Measurements from ENCODE around the gene CR1L.
A peak's percentile ranks its signal among the peaks of the same experiment; 100 is the strongest.
"Not testable (repeated sequence)": the region's sequence is repeated elsewhere in the genome, so short reads cannot be mapped to it uniquely, and the experiment has no call there.

The CR1L gene

DNA sequence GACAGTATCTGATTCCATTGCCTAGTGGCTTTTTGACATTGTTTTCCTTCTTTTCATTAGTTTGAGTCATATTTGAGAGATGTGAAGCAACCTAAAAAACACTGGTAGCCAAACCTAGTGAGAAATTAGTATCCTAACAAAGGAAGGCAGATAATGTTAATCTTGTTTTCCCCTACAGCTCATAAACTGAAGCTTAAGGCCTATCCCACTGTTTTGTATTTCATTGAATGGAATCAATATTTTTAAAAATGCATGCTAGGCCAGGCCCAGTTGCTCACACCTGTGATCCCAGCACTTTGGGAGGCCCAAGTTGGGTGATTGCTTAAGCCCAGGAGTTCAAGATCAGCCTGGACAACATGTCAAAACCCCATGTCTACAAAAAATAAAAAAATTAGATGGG lies 1.2 kb downstream of the CR1L start:
- no peak for DNase-seq (ENCODE audit: low spot score)

DNA sequence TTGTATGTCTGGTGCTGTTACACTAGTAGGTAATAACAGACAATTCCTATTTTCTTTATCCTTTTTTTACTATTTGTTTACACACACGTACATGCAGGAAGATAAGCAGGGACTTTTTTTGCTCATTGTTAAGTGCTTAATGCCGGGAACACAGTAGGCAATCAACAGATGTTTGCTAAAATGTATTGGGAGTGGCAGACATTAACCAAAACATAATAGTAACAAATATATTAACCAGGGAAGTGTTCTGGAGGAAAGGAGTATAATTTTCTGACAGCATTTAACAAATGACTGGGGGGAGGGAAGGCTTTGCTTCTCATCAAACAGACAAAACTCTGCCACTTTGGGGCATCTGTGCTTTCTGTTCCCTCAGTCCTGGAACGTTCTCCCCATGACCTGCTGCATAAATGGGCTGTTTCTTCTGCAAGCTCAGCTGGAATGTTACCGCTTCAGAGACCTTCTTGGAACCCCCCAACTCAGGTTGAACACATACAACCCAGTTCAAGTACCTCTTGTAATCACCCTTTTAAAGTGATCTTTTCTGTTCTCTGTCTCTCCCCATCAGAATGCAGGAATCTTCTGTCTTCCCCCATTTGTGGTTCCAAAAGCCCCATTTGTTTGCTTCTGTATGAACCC lies 2.1 kb downstream of the CR1L start:
- no peak for DNase-seq (ENCODE audit: low spot score)

- DNase-seq (ENCODE audit: low spot score) = no peak
Measured at GRCh38 chr1:207647671-207648333, 2.9 kb downstream of the CR1L start.

GRCh38 chr1:207648334-207649209 lies 3.6 kb downstream of the CR1L start:
- DNase-seq (ENCODE audit: low spot score) = no peak

DNA sequence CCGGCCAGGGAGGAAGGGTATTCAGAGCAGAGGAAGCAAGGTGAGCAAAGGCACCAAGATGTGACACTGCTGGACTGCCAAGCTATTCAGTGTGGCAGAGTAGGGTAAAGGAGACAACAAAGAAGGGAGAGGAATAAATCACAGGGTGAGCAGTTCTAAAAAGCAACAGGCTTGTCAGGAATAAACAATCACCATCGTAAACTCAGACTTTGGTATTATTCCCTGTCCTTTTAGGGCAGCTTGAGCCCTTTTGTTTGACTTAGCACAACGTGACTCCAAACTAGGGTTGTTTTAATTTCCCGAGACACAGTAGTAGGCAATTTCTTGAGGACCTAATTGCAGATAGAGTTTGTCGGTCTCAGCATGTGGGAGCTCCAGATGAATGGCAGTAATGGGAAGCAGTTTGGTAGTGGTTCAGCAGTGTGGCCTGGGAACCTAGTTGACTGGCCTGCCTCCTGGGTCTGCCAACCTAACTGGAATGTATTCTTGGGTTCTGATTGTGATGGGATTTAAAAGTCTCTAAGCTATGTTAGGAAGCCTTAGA lies 4.3 kb downstream of the CR1L start:
- no peak for DNase-seq (ENCODE audit: low spot score)

- DNase-seq (ENCODE audit: low spot score) = no peak
Measured at GRCh38 chr1:207649865-207650580, 5.1 kb downstream of the CR1L start.

DNA sequence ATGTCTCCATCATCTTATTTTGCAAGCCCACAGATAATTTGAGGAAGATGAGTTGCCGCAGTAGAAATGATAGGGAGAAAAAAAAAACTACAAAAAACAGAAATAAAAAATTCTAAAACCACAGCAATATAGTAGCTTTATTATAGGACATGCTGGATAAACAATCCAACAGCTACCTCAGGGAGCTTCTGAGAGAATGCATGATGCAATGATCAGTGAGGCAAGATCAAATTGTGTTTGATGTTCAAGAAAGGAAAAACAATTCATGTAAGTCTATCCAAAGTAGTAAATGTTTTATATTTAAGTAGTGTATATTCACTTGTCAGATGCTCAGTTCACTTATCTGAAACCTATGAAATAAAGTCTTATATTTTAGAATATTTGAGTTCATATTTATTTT lies 6.7 kb downstream of the CR1L start:
- DNase-seq (ENCODE audit: low spot score) = no peak

DNA sequence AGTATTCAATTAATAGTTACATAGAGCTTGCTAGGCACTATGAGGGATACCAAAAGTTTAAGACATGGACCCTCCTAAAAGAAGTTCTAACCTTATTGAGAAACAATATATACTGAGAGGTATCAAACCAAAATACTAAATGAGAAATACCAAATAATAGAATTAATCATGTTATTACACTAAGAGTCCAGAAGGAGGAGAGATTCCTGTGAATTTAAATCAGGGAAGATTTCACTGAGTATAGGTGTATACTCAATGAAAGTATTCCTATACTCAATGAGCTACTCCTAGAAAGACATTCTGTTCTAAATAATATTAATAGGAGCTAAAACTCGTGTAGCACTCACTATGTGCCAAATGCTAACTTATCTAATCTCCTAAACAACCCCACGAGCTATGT lies 9.4 kb downstream of the CR1L start:
- DNase-seq (ENCODE audit: low spot score) = no peak

GRCh38 chr1:207658408-207658807 lies 13.5 kb downstream of the CR1L start:
- no peak for DNase-seq (ENCODE audit: low spot score)

DNA sequence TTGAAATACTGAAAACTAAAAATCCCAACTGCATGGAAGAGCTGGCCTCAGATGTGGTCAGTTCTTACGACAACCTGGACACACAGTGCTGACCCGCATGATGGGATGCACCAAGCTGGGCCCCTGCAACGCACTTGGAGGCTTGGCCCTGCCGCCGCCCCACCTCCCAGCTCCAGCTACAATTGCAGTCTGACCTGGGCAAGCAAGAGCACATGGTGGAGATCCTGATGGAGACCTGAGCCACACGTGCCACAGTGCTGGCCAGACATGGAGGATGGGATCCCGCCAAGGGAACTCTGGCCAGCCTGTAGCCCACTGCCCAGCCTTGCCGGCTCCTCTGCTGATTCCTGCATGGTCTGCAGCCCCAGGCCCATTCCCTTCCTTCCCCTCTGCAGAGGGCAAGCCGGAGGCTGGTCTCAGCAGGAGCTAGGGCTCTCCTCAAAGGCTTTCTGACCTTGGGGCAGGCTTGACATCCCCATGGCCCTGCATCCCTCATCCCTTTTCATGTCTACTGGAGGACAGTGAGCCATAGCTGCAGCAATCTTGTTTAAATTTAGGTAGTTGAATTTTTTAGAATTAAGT lies 14.1 kb downstream of the CR1L start:
- no peak for DNase-seq (ENCODE audit: low spot score)

- no peak for DNase-seq (ENCODE audit: low spot score)
Measured at GRCh38 chr1:207659545-207660153, 14.7 kb downstream of the CR1L start.

GRCh38 chr1:207661420-207661819 lies 16.5 kb downstream of the CR1L start:
- not testable (repeated sequence) for DNase-seq (ENCODE audit: low spot score)

DNA sequence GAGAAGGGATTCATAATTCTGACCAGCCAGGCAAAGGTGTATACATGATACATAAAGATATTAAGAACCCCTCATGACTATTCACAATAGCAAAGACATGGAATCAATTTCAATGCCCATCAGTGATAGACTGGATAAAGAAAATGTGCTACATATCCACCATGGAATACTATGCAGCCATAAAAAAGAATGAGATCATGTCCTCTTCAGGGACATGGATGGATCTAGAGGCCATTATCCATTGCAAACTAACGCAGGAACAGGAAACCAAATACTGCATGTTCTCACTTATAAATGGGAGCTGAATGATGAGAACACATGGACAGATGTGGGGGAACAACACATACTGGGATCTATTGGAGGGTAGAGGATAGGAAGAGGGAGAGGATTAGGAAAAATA lies 21.4 kb downstream of the CR1L start:
- no peak for DNase-seq (ENCODE audit: low spot score)

DNA sequence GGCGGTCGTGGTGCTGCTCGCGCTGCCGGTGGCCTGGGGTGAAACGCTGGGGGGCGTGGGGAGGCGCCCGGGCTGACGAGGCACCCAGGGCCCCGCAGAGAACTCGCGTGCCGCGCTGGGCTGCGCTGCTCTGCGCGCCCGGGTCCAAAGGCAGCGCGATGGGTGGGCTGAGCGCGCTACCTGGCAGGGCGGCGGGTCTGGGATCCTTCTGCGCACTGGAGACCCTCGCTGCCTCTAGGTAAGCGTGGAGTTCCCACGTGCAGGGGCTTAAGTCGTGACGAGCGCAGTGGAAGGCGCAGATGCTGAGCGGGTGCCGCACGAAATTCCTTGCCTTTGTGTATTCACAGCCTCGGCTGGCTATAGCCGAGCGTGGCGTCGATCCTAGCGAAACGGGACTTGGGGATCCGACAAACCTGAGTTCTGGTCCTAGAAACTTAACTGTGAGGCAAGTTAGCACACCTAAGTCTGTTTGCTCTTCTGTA lies 24.6 kb downstream of the CR1L start:
- no peak for DNase-seq (ENCODE audit: low spot score)

DNA sequence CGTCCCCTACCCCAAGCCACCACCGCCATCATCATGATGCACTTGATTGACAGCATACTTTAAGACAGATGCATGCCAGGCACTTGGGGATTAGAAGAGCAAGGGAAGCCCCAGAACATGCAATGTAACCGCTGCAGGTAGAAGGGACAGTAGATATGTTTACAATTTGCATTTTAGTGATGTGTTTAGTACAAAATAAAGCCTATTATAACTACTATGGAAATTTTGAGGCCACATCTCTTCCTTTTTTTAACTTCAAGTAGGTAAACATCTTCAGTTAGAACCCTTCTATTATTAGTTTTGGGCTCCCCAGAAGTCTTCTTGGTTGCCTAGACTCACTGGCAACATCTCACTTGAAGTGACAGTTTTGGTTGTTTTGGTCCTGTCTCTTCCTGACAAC lies 25.3 kb downstream of the CR1L start:
- no peak for DNase-seq (ENCODE audit: low spot score)

DNA sequence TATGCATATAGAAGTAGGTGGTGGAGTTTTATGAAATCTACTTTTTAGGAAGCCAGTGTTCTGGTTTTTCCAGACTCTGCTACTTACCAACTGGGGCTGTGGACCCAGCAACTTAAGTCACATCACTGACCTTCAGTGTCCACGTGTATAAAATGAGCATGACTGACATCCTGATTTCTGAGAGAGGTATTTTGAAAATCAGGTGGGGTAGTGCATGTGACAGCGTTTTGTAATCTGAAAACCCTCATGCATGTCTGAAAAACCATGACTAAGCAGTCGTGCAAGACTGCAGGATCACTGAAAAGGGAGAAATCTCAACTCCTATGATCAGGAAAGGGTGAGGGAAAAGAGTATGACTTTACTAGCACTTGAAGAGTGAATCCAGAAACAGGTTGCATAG lies 26.1 kb downstream of the CR1L start:
- no peak for DNase-seq (ENCODE audit: low spot score)

GRCh38 chr1:207672522-207673130 lies 27.7 kb downstream of the CR1L start:
- DNase-seq (ENCODE audit: low spot score) = peak; percentile 58

GRCh38 chr1:207673399-207673798 lies 28.5 kb downstream of the CR1L start:
- DNase-seq (ENCODE audit: low spot score) = no peak

- DNase-seq (ENCODE audit: low spot score) = no peak
Measured at GRCh38 chr1:207676153-207676552, 31.2 kb downstream of the CR1L start.

- not testable (repeated sequence) for DNase-seq (ENCODE audit: low spot score)
Measured at GRCh38 chr1:207680590-207681388, 35.9 kb downstream of the CR1L start.
